Loucy (cell line): ENCODE results near the gene HOXD8.

Experiments
- H2AFZ ChIP-seq: fragments of 200-600 bp; sonication (generic); 2 replicates; pipeline ENCODE4 v1.6.0; 2016; ENCODE audit warnings: antibody characterized with exemption, mild to moderate bottlenecking, low read length, moderate library complexity
- H3F3A ChIP-seq: fragments of 200-600 bp; 2 replicates; pipeline ENCODE4 v1.6.0; 2016; ENCODE audit warnings: antibody characterized with exemption, low read depth, mild to moderate bottlenecking
- H3K27me3 ChIP-seq: fragments of 200-600 bp; sonication (generic); 2 replicates; pipeline ENCODE4 v1.6.1; 2014; ENCODE audit warnings: low read length, mild to moderate bottlenecking; ENCODE audit not compliant: insufficient read depth, poor library complexity, severe bottlenecking
- H3K36me3 ChIP-seq: fragments of 200-600 bp; sonication (generic); 2 replicates; pipeline ENCODE4 v1.6.1; 2016; ENCODE audit warnings: low read length; ENCODE audit not compliant: insufficient read depth
- H3K4me1 ChIP-seq: fragments of 200-600 bp; sonication (generic); 2 replicates; pipeline ENCODE4 v1.5.1; 2014; ENCODE audit warnings: low read length, mild to moderate bottlenecking; ENCODE audit not compliant: insufficient read depth, poor library complexity, severe bottlenecking
- H3K4me2 ChIP-seq: fragments of 200-600 bp; sonication (generic); 2 replicates; pipeline ENCODE4 v1.6.0; 2014; ENCODE audit warnings: antibody characterized with exemption, low read length, low read depth, mild to moderate bottlenecking; ENCODE audit not compliant: poor library complexity, severe bottlenecking
- H3K4me3 ChIP-seq: fragments of 200-600 bp; sonication (generic); 2 replicates; pipeline ENCODE4 v1.5.1; 2014; ENCODE audit warnings: low read length, mild to moderate bottlenecking, mixed read lengths; ENCODE audit not compliant: poor library complexity, severe bottlenecking
- H3K79me2 ChIP-seq: fragments of 200-600 bp; sonication (generic); 2 replicates; pipeline ENCODE4 v1.6.1; 2014; ENCODE audit warnings: low read length; ENCODE audit not compliant: insufficient read depth
- H3K9ac ChIP-seq: fragments of 200-600 bp; sonication (generic); 2 replicates; pipeline ENCODE4 v1.6.0; 2014; ENCODE audit warnings: mild to moderate bottlenecking, low read depth, low read length, moderate library complexity; ENCODE audit not compliant: poor library complexity, severe bottlenecking
- H3K9me2 ChIP-seq: fragments of 200-600 bp; sonication (generic); replicated peaks from 2 replicates; pipeline ENCODE4 v1.6.1; 2016; ENCODE audit warnings: low read depth, low read length, mixed read lengths
- H3K9me3 ChIP-seq: fragments of 200-600 bp; sonication (generic); 2 replicates; pipeline ENCODE4 v1.6.1; 2014; ENCODE audit warnings: mild to moderate bottlenecking, antibody characterized with exemption, low read length, low read depth; ENCODE audit not compliant: insufficient read depth
- H4K20me1 ChIP-seq: fragments of 200-600 bp; sonication (generic); 2 replicates; pipeline ENCODE4 v1.6.0; 2014; ENCODE audit warnings: antibody characterized with exemption, low read length, mild to moderate bottlenecking; ENCODE audit not compliant: insufficient read depth, poor library complexity, severe bottlenecking
- EZH2phosphoT487 ChIP-seq: fragments of 200-600 bp; IDR thresholded peaks from 2 replicates; pipeline ENCODE4 v1.6.1; 2018; ENCODE audit warnings: antibody characterized with exemption, mild to moderate bottlenecking, moderate library complexity, borderline replicate concordance
- TF ChIP-seq, protein P1 (sequence below): fragments of 200-600 bp; sonication (generic); conservative IDR thresholded peaks from 2 replicates; pipeline ENCODE4 v1.5.1; 2014; ENCODE audit warnings: mild to moderate bottlenecking, antibody characterized with exemption, low read length

The HOXD8 gene

GRCh38 chr2:176157499-176158185 lies 28.1 kb downstream of the HOXD8 start:
- H3K4me1 ChIP-seq: no peaks in the 10 kb centered on the region
- no peak overlapping the region for H2AFZ ChIP-seq
- TF ChIP-seq, protein P1, sequence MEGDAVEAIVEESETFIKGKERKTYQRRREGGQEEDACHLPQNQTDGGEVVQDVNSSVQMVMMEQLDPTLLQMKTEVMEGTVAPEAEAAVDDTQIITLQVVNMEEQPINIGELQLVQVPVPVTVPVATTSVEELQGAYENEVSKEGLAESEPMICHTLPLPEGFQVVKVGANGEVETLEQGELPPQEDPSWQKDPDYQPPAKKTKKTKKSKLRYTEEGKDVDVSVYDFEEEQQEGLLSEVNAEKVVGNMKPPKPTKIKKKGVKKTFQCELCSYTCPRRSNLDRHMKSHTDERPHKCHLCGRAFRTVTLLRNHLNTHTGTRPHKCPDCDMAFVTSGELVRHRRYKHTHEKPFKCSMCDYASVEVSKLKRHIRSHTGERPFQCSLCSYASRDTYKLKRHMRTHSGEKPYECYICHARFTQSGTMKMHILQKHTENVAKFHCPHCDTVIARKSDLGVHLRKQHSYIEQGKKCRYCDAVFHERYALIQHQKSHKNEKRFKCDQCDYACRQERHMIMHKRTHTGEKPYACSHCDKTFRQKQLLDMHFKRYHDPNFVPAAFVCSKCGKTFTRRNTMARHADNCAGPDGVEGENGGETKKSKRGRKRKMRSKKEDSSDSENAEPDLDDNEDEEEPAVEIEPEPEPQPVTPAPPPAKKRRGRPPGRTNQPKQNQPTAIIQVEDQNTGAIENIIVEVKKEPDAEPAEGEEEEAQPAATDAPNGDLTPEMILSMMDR: no peak
- TF ChIP-seq EZH2phosphoT487: no peak
- H3K9me2 ChIP-seq: no peaks in the 10 kb centered on the region
- no peak overlapping the region for H3K4me2 ChIP-seq
- no peaks in the 10 kb centered on the region for H3K79me2 ChIP-seq
- H3K9me3 ChIP-seq: no peaks in the 10 kb centered on the region
- H4K20me1 ChIP-seq: no peaks in the 10 kb centered on the region
- H3K9ac ChIP-seq: no peak overlapping the region
- H3K27me3 ChIP-seq: no peaks in the 10 kb centered on the region
- no peak overlapping the region for H3K4me3 ChIP-seq
- H3K36me3 ChIP-seq: no peaks in the 10 kb centered on the region
- no peaks in the 10 kb centered on the region for H3F3A ChIP-seq

GRCh38 chr2:176158186-176158591 lies 28.7 kb downstream of the HOXD8 start:
- no peaks in the 10 kb centered on the region for H4K20me1 ChIP-seq
- no peaks in the 10 kb centered on the region for H3K9me3 ChIP-seq
- no peak overlapping the region for H3K9ac ChIP-seq
- no peaks in the 10 kb centered on the region for H3F3A ChIP-seq
- H3K27me3 ChIP-seq: no peaks in the 10 kb centered on the region
- no peak overlapping the region for H2AFZ ChIP-seq
- H3K79me2 ChIP-seq: no peaks in the 10 kb centered on the region
- H3K9me2 ChIP-seq: no peaks in the 10 kb centered on the region
- TF ChIP-seq EZH2phosphoT487: no peak
- TF ChIP-seq, protein P1: no peak
- H3K4me2 ChIP-seq: no peak overlapping the region
- no peak overlapping the region for H3K4me3 ChIP-seq
- no peaks in the 10 kb centered on the region for H3K4me1 ChIP-seq
- no peaks in the 10 kb centered on the region for H3K36me3 ChIP-seq

GRCh38 chr2:176158855-176159662 lies 29.6 kb downstream of the HOXD8 start:
- H4K20me1 ChIP-seq: no peaks in the 10 kb centered on the region
- H3K4me1 ChIP-seq: no peaks in the 10 kb centered on the region
- H2AFZ ChIP-seq: no peak overlapping the region
- H3K9me3 ChIP-seq: no peaks in the 10 kb centered on the region
- H3K4me2 ChIP-seq: no peak overlapping the region
- H3K27me3 ChIP-seq: no peaks in the 10 kb centered on the region
- no peak for TF ChIP-seq EZH2phosphoT487
- TF ChIP-seq, protein P1: no peak
- H3F3A ChIP-seq: no peaks in the 10 kb centered on the region
- H3K9me2 ChIP-seq: no peaks in the 10 kb centered on the region
- H3K36me3 ChIP-seq: no peaks in the 10 kb centered on the region
- H3K79me2 ChIP-seq: no peaks in the 10 kb centered on the region
- H3K9ac ChIP-seq: no peak overlapping the region
- H3K4me3 ChIP-seq: no peak overlapping the region
